ENCODE data around the gene MLLT10.
"Not testable (repeated sequence)": the region's sequence is repeated elsewhere in the genome, so short reads cannot be mapped to it uniquely, and the experiment has no call there.

The MLLT10 gene

GRCh38 chr10:21540701-21541100 is 6.7 kb downstream of the MLLT10 start:
- H3K4me1 Mint-ChIP-seq (ENCODE audit: low read depth); H3K27ac Mint-ChIP-seq: not testable (repeated sequence)
- peaks cover 20% of the 10 kb centered on the region for H3K36me3 Mint-ChIP-seq

GRCh38 chr10:21547246-21547645 is 13.2 kb downstream of the MLLT10 start:
- Mint-ChIP-seq H3K9me3 (ENCODE audit: low read depth) (no peaks in the 10 kb centered on the region), H3K4me3 (no peak overlapping the region), H3K27me3 (no peaks in the 10 kb centered on the region), H3K4me1 (ENCODE audit: low read depth) (peaks cover 7% of the 10 kb centered on the region), H3K27ac (no peak overlapping the region), H3K36me3 (peaks cover 13% of the 10 kb centered on the region)

More at GRCh38 chr10:21540701-21541100, 6.7 kb downstream of the MLLT10 start:
- H3K9me3 Mint-ChIP-seq (ENCODE audit: low read depth); H3K27me3 Mint-ChIP-seq; H3K4me3 Mint-ChIP-seq: not testable (repeated sequence)

GRCh38 chr10:21552638-21553037 is 18.6 kb downstream of the MLLT10 start:
- H3K27ac Mint-ChIP-seq, result no peak overlapping the region
- no peak overlapping the region for H3K4me3 Mint-ChIP-seq
- peaks cover 21% of the 10 kb centered on the region for H3K4me1 Mint-ChIP-seq (ENCODE audit: low read depth)
- H3K36me3 Mint-ChIP-seq, result peaks cover 13% of the 10 kb centered on the region
- no peaks in the 10 kb centered on the region for H3K27me3 Mint-ChIP-seq
- H3K9me3 Mint-ChIP-seq (ENCODE audit: low read depth), result no peaks in the 10 kb centered on the region

GRCh38 chr10:21556527-21556926 is 22.5 kb downstream of the MLLT10 start:
- Mint-ChIP-seq H3K27ac (no peak overlapping the region), H3K36me3 (peaks cover 24% of the 10 kb centered on the region), H3K27me3 (no peaks in the 10 kb centered on the region)

GRCh38 chr10:21558984-21559383 is 25.0 kb downstream of the MLLT10 start:
- not testable (repeated sequence) for H3K27me3 Mint-ChIP-seq; H3K4me3 Mint-ChIP-seq; H3K9me3 Mint-ChIP-seq (ENCODE audit: low read depth); H3K27ac Mint-ChIP-seq
- H3K36me3 Mint-ChIP-seq, result peaks cover 24% of the 10 kb centered on the region
- H3K4me1 Mint-ChIP-seq (ENCODE audit: low read depth), result peaks cover 20% of the 10 kb centered on the region

More at GRCh38 chr10:21556527-21556926, 22.5 kb downstream of the MLLT10 start:
- Mint-ChIP-seq H3K9me3 (ENCODE audit: low read depth) (no peaks in the 10 kb centered on the region), H3K4me3 (no peak overlapping the region), H3K4me1 (ENCODE audit: low read depth) (peaks cover 25% of the 10 kb centered on the region)

GRCh38 chr10:21570761-21571521 is 36.9 kb downstream of the MLLT10 start:
- H3K27me3 Mint-ChIP-seq, result no peaks in the 10 kb centered on the region
- H3K4me3 Mint-ChIP-seq, result no peak overlapping the region
- peak overlapping the region; percentile 46 for H3K27ac Mint-ChIP-seq
- H3K4me1 Mint-ChIP-seq (ENCODE audit: low read depth), result peaks cover 50% of the 10 kb centered on the region
- H3K9me3 Mint-ChIP-seq (ENCODE audit: low read depth), result no peaks in the 10 kb centered on the region
- peaks cover 23% of the 10 kb centered on the region for H3K36me3 Mint-ChIP-seq

GRCh38 chr10:21572578-21572977 is 38.5 kb downstream of the MLLT10 start:
- Mint-ChIP-seq H3K4me1 (ENCODE audit: low read depth) (peaks cover 46% of the 10 kb centered on the region), H3K36me3 (peaks cover 23% of the 10 kb centered on the region), H3K27ac (no peak overlapping the region), H3K9me3 (ENCODE audit: low read depth) (no peaks in the 10 kb centered on the region), H3K27me3 (no peaks in the 10 kb centered on the region), H3K4me3 (no peak overlapping the region)

GRCh38 chr10:21574514-21574913 is 40.5 kb downstream of the MLLT10 start:
- H3K36me3 Mint-ChIP-seq, result peaks cover 23% of the 10 kb centered on the region
- H3K4me3 Mint-ChIP-seq, result not testable (repeated sequence)
- H3K4me1 Mint-ChIP-seq (ENCODE audit: low read depth), result peaks cover 54% of the 10 kb centered on the region

GRCh38 chr10:21579291-21579690 is 45.3 kb downstream of the MLLT10 start:
- Mint-ChIP-seq H3K4me3 (no peak overlapping the region), H3K27ac (no peak overlapping the region), H3K9me3 (ENCODE audit: low read depth) (peaks cover 4% of the 10 kb centered on the region), H3K27me3 (no peaks in the 10 kb centered on the region), H3K36me3 (peaks cover 29% of the 10 kb centered on the region), H3K4me1 (ENCODE audit: low read depth) (peaks cover 37% of the 10 kb centered on the region)

More at GRCh38 chr10:21574514-21574913, 40.5 kb downstream of the MLLT10 start:
- not testable (repeated sequence) for H3K9me3 Mint-ChIP-seq (ENCODE audit: low read depth); H3K27ac Mint-ChIP-seq; H3K27me3 Mint-ChIP-seq

- peaks cover 27% of the 10 kb centered on the region for H3K36me3 Mint-ChIP-seq
- peak overlapping the region; percentile 85 for H3K27ac Mint-ChIP-seq
- not testable (repeated sequence) for H3K27me3 Mint-ChIP-seq; H3K9me3 Mint-ChIP-seq (ENCODE audit: low read depth)
- H3K4me3 Mint-ChIP-seq, result peak overlapping the region; percentile 33
- H3K4me1 Mint-ChIP-seq (ENCODE audit: low read depth), result peaks cover 44% of the 10 kb centered on the region
Observed at GRCh38 chr10:21581421-21581834, 47.4 kb downstream of the MLLT10 start.

GRCh38 chr10:21584834-21585530 is 51.0 kb downstream of the MLLT10 start:
- peaks cover 28% of the 10 kb centered on the region for H3K36me3 Mint-ChIP-seq
- H3K27ac Mint-ChIP-seq, result no peak overlapping the region
- no peak overlapping the region for H3K4me3 Mint-ChIP-seq
- no peaks in the 10 kb centered on the region for H3K27me3 Mint-ChIP-seq
- H3K4me1 Mint-ChIP-seq (ENCODE audit: low read depth), result peaks cover 52% of the 10 kb centered on the region
- H3K9me3 Mint-ChIP-seq (ENCODE audit: low read depth), result peaks cover 4% of the 10 kb centered on the region

GRCh38 chr10:21587391-21587790 is 53.4 kb downstream of the MLLT10 start:
- peaks cover 47% of the 10 kb centered on the region for H3K4me1 Mint-ChIP-seq (ENCODE audit: low read depth)
- H3K27me3 Mint-ChIP-seq, result no peaks in the 10 kb centered on the region
- no peak overlapping the region for H3K4me3 Mint-ChIP-seq
- H3K9me3 Mint-ChIP-seq (ENCODE audit: low read depth), result peaks cover 2% of the 10 kb centered on the region
- no peak overlapping the region for H3K27ac Mint-ChIP-seq
- H3K36me3 Mint-ChIP-seq, result peaks cover 27% of the 10 kb centered on the region

- peaks cover 28% of the 10 kb centered on the region for H3K36me3 Mint-ChIP-seq
- H3K27me3 Mint-ChIP-seq; H3K4me3 Mint-ChIP-seq; H3K9me3 Mint-ChIP-seq (ENCODE audit: low read depth): not testable (repeated sequence)
- H3K27ac Mint-ChIP-seq, result peak overlapping the region; percentile 34
- H3K4me1 Mint-ChIP-seq (ENCODE audit: low read depth), result peaks cover 46% of the 10 kb centered on the region
Observed at GRCh38 chr10:21588159-21588558, 54.1 kb downstream of the MLLT10 start.

- peaks cover 29% of the 10 kb centered on the region for H3K4me1 Mint-ChIP-seq (ENCODE audit: low read depth)
- no peaks in the 10 kb centered on the region for H3K27me3 Mint-ChIP-seq
- no peak overlapping the region for H3K27ac Mint-ChIP-seq
- no peak overlapping the region for H3K4me3 Mint-ChIP-seq
- no peaks in the 10 kb centered on the region for H3K9me3 Mint-ChIP-seq (ENCODE audit: low read depth)
- H3K36me3 Mint-ChIP-seq, result peaks cover 22% of the 10 kb centered on the region
Observed at GRCh38 chr10:21593986-21594385, 60.0 kb downstream of the MLLT10 start.

- no peaks in the 10 kb centered on the region for H3K27me3 Mint-ChIP-seq
- H3K36me3 Mint-ChIP-seq, result peaks cover 8% of the 10 kb centered on the region
- H3K4me1 Mint-ChIP-seq (ENCODE audit: low read depth), result peaks cover 17% of the 10 kb centered on the region
- no peak overlapping the region for H3K4me3 Mint-ChIP-seq
- H3K9me3 Mint-ChIP-seq (ENCODE audit: low read depth), result no peaks in the 10 kb centered on the region
- no peak overlapping the region for H3K27ac Mint-ChIP-seq
Observed at GRCh38 chr10:21599582-21599981, 65.5 kb downstream of the MLLT10 start.

Measured in activated naive CD8-positive, alpha-beta T cell (primary cell).